Esophagus squamous epithelium (tissue), 4 donors: Measurements from ENCODE around the gene GALNT2.

Experiments used
- CTCF ChIP-seq, 6 experiments: fragments of 450-650 bp in 4 of 6; fragments of 200-600 bp in 2 of 6; sonication (generic) in 2 of 6; IDR thresholded peaks; one replicate each; pipeline ENCODE4 v1.5.1; 2016 to 2019; ENCODE audit warnings: antibody characterized with exemption in 6 of 6, mild to moderate bottlenecking in 4 of 6, moderate library complexity in 4 of 6
- POLR2A ChIP-seq, 4 donors: fragments of 450-650 bp; IDR thresholded peaks; one replicate each; pipeline ENCODE4 v1.6.1; 2017; ENCODE audit warnings: antibody characterized with exemption in 4 of 4, mild to moderate bottlenecking in 4 of 4, moderate library complexity in 3 of 4

DNA sequence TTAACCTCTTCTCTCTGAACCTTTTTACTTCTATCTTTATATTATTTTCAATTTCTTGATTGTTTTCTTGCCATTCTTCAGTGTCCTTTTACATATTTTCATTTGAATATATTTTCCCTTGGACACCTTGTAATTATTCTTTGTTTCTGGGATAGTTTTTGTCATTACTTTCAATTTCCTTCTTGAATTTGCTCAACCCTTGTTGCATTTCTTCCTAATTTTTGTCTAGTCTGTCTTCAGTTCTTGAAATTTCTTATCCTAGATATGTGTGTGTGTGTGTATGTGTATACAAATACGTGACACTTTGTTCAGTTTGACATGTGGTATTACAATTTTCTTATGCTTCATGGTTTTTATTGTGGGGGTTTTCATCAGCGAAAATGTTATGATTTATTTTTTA lies 1.9 kb upstream of the GALNT2 start:
- TF ChIP-seq CTCF (IDR thresholded peaks at IDR 0.05), result no peak
- TF ChIP-seq POLR2A (IDR thresholded peaks at IDR 0.05), result no peak
